Measurements from ENCODE around the gene GDPD2.

GRCh38 chrX:70466968-70467367 is 43.9 kb downstream of the GDPD2 start:
- TF ChIP-seq, protein P1, sequence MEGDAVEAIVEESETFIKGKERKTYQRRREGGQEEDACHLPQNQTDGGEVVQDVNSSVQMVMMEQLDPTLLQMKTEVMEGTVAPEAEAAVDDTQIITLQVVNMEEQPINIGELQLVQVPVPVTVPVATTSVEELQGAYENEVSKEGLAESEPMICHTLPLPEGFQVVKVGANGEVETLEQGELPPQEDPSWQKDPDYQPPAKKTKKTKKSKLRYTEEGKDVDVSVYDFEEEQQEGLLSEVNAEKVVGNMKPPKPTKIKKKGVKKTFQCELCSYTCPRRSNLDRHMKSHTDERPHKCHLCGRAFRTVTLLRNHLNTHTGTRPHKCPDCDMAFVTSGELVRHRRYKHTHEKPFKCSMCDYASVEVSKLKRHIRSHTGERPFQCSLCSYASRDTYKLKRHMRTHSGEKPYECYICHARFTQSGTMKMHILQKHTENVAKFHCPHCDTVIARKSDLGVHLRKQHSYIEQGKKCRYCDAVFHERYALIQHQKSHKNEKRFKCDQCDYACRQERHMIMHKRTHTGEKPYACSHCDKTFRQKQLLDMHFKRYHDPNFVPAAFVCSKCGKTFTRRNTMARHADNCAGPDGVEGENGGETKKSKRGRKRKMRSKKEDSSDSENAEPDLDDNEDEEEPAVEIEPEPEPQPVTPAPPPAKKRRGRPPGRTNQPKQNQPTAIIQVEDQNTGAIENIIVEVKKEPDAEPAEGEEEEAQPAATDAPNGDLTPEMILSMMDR (IDR thresholded peaks at IDR 0.05; ENCODE audit: borderline replicate concordance, extremely low read depth, low read length, poor library complexity, severe bottlenecking), result no peak
- no peak for TF ChIP-seq EZH2 (IDR thresholded peaks at IDR 0.05; ENCODE audit: borderline replicate concordance, low read depth, low read length, severe bottlenecking)

Measured in DND-41 (cell line).